ENCODE measurements around the gene VPS37D.

DNA sequence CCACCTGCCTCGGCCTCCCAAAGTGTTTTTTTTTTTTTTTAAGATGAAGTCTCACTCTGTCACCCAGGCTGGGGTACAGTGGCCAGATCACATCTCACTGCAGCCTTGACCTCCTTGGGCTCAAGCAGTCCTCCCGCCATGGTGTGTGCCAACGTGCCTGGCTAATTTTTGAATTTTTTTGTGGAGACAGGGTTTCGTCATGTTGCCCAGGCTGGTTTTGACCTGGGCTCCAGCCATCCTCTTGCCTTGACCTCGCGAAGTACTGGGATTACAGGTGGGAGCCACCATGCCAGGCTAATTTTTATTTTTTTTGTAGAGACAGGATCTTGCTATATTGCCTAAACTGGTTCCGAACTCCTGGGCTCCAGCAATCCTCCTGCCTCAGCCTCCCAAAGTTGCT is 34.3 kb upstream of the VPS37D start:
- no peak for TF ChIP-seq CTCF (IDR thresholded peaks at IDR 0.05; ENCODE audit: low read depth, low read length)
- no peak for TF ChIP-seq EZH2phosphoT487 (IDR thresholded peaks at IDR 0.05; ENCODE audit: low read depth)
